GM19467 (cell line): ENCODE measurements around the gene KRT78.
"Not testable (repeated sequence)": the region's sequence is repeated elsewhere in the genome, so short reads cannot be mapped to it uniquely, and the experiment has no call there.

Experiments used
- ATAC-seq: cut with Tn5 transposase; IDR thresholded peaks from one replicate; pipeline ENCODE4 v1.9.1; 2021; ENCODE audit warnings: mild to moderate bottlenecking, moderate library complexity; ENCODE audit not compliant: unreplicated experiment

KRT78 gene

DNA sequence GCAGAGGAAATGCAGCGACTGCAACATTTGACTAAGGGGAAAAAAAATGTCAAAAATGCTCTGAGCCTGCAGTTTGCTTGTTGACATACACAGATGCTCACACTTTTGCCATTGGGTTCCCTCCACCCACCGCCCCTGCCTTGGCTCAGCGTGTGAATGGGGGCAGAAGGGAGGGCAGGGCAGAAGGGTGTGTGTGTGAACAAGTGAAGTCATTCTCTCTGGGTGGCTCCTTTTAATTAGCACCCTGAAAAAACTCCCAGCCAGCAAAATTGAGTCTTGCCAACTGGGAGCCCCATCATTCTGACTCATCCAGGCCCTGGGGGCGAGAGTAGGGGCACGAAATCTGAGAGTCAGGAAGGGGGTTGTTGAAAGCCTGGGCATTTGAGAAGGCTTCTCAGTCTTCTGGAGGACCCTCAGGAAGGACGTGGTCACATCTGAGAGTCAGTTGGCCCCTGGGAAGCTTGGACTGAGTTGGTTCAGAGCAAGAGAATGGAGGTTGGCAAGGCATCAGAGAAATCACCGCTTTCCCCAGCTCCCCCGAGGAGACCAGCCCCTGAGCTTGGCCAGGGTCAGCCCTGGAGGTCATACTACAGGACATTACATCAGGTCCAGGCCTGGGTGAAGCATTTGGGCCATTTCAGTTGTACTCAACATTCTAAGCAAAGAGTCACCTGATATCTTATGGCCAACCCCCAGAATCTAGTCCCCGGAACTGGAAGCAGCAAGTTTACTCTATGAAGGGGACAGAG lies 22.7 kb upstream of the KRT78 start:
- ATAC-seq = no peak

DNA sequence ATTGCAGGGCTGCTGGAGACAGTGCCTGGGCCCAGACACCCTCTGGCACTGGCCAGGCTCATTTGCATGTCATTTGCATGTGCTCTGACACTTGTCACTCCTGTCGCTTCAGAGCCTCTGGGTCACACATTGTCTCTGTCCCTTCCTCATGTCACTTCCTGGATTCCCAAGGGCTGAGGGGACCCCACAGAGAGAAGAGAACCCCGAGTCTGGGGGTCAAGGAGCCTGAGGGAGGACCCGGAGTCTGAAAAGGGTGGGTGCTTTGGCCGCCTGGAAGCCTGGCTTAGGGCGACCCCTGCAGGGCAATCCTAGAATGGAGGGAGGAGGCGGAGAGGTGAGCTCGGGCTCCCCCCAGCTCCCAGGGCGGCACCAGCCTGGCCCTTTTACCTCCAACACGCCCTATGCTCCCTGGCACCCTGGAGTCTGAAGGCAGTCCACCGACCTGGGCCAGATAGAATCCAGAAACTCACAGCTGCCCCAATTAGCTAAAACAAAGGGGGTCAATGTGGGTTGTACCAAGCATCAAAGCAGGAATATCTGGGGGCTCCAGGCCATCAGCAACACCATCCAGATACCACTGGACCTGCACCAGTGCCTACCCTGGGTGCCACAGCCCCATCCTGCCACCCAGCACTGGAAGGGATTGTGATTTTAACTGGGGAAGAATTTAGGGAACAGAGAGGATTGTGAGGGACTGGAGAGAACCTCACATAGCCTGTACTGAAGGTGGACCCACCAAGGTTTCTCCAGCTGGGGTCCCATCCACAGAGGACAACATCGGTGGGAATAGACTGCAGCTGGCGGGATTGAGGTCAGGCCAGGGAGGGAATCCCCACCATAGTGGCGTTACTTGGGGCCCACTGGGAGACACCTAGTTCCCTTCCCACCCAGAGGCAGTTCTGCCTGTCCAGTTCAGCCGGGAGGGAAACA lies 21.8 kb upstream of the KRT78 start:
- ATAC-seq = peak; percentile 57

DNA sequence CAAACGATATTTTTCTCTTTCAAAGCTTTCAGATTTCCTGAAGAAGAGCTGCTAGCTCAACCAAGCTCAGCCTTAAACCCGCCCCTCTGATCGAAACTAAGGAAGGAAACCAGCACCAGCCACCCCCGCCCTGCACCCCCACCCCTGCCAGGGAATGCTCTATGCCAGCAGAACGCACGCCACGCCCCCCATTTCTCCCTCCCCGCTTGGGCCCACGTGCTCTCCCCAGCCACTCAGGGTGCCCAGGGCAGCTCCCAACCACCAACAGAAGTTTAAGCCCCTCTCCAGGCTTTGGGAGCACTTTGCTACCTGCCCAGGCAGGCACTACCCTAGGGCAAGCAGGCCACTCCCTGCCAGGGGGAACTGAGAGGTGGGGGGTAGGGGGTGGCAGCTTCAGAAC lies 18.8 kb upstream of the KRT78 start:
- no peak for ATAC-seq

DNA sequence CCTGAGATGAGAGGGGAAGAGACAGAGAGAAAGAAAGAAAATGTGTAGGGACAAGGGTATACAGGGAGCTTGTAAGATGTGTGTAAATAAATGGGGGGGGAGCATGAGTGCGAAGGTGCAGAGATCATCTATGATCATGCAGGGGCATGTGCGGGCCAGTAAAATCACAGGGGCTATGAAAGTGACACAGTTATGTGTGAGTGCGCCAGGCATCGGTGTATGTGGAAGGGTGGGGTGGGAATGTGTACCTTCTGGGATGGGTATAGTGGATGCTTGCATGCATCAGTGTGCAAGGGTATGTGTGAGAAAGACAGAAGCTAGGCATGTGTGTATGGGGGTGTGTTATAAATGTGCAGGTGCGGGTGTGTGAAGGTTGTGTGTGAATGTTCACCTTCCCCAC lies 18.4 kb upstream of the KRT78 start:
- no peak for ATAC-seq

DNA sequence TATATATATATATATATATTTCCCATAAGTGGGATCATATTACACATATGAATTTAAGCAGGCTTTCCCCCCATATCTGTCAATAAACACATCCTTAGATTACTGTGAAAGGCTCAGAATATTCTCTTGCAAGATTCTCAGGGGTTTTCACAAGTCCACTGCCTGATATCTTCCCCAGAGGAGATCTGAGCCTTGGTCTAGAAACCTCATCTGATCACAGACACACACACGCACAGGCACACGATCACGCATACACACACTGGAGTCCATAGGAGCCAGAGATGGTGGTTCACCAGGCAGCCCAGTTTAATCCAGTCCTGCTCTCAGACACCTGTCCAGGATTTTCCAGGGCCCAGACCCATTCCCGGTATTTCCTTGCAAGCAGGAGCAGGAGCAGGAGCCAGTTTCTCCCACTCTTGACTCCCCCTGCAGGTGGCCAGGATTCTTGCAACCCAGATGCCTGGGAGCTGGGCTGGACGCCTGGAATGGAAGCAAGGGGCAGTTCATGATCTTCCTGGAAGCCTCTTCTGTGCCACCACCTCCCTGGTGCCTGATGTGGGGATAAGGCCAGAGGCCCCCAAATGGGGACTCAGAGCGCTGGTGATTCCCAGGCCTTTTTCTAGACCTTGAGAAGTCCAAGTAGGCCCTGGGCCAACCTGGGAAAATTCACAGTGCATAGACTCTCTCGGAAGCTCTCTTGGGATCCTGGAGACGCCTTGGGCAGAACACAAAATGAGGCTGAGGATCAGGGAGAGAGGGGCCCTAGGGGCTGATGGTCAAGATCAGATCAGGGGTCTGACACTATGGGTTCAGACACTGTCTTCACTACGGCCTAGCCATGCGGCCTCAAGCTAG lies 16.5 kb upstream of the KRT78 start:
- ATAC-seq = no peak

DNA sequence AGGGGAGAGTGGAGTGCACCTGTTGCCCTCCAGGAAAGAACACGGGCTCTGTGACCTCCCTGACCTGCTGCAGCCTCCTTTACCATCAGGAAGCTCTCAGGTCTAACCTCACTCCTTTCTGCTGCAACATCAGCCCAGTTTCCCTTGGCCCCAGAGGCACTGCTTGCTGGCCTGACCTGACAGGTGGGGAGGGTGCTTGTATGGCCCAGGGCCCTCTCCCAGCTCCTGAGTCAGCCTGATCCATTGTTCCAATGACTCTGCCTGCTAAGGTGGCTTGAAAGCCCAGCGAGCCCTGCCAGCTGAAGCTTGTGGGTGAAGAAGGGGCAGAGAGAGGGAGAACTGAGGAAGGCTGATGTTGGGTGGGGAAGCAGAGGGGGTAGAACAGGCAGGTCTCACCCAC lies 13.2 kb upstream of the KRT78 start:
- ATAC-seq = no peak

DNA sequence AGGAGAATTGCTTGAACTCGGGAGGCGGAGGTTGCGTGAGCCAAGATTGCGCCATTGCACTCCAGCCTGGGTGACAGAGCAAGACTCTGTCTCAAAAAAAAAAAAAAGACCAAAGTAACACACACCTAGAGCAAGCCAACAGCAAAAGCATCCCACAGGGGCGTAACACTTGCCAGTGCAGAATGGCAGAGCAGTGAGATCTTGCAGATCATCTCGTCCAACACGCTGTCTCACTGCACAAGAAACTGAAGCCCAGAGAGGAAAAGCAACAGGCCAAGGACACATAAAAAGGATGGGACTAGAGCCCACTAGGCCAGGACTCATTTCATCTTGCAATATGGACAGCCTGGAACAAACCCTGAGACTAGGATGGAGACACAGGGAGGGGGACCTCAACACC lies 12.7 kb upstream of the KRT78 start:
- no peak for ATAC-seq

DNA sequence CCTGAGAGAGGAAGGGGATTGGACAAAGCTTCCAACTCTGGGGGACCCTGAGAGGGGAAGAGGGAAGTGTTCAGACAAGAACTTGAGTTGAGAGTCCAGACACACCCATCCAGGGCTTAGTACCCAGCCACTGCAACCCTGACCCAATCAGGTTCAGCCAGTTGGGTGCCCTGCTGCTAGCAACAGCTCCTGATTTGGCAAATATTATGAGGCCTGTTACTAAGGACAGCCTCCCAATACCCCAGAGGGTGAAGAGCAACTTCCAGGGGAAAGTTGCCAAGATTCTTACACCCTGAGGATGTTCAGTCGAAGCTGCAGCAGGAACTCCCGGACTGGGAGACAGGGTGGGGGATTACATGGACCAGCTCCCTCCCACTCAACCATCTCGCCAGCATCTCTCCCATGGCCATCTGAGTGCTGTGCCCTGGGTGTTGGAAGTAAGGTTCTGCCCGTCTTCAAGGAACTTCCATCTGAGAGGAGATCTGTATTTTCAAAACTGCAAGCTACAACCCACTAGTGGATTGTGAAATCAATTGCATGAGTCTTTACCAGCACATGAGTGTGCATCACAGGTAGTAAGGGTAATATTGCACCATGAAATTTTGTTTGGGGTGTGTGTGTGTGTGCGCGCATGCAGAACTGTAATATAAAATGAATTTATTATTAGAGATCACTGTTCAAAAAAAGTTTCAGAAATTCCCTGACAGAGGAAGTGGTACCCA lies 11.5 kb upstream of the KRT78 start:
- ATAC-seq = no peak

DNA sequence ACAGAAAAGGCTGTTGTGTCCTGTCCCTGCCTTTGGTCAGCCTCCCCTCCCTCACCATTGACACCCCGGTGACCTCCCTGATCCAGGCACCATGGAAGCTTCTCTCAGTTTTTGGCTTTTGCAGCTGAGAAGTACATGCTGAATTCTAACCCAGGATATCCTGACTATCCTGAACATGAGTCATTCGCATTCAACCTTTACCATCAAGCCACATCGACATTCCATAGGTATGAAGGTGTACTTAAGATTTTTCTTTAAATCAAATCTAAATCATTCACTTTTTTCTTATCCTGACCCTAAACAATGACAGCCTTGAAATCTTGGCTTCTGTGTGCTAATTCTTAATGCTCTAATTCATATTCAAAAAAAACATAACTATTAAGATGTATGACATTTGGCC lies 8.7 kb upstream of the KRT78 start:
- ATAC-seq = no peak

DNA sequence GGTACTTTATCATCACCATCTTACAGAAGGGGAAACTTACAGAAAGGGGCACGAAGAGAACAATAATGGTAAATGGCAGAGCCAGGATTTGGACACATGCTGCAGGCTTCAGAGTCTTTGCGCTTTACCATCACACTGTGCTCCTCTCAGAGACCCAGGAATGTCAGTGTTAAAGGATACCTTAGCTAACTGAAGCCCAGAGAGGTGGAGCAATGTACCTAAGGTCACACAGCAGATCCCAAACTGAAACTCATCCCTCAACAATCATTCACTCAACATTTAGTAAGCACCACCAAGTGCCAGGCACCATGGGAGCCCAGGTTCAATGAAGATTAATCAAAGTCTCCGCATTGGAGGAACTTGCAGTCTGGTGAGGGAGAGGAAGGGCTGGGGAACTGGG lies 8.0 kb upstream of the KRT78 start:
- no peak for ATAC-seq

DNA sequence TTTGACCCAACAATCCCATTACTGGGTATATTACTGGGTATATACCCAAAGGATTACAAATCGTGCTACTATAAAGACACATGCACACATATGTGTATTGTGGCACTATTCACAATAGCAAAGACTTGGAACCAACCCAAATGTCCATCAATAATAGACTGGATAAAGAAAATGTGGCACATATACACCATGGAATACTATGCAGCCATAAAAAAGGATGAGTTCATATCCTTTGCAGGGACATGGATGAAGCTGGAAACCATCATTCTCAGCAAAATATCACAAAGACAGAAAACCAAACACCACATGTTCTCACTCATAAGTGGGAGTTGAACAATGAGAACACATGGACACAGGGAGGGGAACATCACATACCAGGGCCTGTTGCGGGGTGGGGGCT lies 7.3 kb upstream of the KRT78 start:
- not testable (repeated sequence) for ATAC-seq

DNA sequence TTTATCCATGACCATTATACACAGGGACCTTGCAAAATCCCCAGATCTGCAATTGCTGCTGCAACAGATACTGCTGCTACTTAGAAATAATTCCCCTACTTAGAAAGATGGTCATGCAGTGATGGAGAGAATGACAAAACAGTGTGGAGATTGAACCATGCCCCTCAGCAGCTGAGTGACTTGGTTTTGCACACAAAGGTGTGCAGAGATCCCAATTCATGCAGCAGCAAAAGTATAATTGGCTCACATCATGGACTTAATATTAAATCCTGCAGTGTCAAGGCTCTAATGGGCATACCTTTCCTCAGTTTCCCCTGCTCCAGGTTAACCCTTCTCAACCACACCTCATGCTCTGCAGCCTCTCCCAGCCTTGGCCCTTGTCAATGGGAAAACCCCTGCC lies 3.0 kb upstream of the KRT78 start:
- ATAC-seq = no peak

DNA sequence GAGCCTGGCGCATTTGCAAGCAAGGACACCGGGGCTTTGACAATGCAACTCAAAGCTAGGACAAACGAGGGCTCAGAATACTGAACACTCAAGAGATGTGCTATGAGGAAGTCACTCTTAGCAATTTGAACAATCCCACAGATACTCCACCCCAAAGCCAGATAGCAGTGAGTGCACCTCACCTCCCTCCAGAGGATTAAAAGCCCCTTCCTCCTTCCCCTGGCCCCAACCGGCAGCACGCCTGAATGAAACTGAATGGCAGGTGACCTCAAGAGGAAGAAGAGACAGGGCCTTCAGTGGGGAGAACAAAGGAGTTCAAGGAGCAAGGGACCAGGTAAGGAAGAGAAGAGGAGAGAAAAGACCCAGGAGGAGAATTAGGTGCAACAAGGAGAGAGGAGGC lies 1.9 kb upstream of the KRT78 start:
- ATAC-seq = no peak

DNA sequence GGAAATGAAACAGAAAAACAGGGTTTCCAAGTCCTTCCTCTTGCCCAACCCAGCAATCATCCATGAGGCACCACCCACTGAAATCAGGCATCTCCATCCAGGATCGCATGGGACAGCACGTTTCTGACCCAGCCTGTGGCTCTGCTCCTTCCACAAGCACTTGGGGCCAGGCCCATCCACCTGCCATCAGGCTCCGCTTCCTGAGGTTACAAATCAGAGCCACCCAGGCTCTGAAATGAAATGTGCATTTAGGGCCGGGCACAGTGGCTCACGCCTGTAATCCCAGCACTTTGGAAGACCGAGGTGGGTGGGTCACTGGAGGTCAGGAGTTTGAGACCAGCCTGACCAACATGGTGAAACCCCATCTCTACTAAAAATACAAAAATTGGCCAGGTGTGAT lies 717 bp upstream of the KRT78 start:
- ATAC-seq = no peak

DNA sequence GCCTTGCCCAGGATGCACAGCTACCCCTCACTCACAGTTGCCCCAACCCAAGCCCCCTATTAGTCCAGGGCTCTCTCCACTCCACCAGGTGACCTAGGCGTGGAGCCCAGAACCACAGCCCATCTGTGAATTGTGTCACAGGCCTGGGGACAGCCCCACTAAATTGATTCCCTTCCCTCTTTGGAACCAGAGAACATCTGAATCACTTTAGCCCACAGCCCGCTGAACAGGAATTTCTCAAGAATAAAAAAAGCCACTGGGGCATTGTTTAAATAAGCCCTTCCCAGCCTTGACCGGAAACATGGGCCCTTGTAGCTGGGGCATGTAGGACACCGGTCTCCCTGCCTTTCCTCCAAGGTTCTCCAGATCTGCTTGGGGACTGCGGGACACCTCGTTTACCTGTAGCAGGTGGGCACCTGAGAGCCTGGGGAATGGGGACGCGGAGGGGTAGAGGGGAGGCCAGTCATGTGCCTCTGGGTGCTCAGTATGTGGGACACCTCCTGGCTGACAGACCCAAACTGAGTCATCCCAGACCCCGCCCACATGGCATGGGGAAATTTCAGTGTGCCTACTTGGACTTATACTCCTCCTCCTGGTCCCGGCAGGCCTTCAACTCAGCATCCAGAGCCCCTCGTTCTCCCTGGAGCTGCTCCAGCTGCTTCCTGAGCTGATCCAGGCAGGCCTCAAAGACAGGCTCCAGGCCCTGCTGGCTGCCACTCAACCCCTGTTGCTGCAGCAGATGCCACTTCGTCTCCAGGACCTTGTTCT lies 1.3 kb downstream of the KRT78 start:
- ATAC-seq = no peak

DNA sequence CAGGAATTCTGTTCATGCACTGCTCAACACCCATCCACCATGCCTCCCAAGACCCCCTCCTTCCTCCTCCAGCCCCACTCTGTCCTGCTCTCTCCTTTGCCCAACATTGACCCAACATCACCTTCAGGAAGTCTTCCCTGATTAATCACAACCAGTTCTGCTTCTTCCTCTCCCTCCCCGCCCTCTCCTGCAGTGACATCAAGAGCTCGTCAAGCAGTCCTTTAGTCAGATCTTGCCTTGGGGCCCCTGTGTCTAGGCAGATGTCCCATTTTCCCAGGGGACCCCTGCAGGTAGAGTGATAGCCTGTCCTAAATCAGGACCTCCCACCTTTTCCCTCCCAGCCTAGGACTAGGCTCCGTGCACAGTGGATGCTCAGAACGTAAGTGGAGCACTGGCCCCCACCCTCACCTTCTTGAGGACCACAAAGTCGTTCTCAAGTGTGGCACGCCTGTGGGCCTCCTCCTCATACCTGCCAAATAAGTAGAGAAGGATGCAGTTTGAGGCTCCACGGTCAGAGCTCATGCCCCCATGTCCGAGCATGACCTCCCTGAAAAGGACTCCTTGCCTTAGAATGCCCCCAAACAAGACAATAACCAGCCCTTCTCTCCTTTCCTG lies 2.3 kb downstream of the KRT78 start:
- no peak for ATAC-seq

DNA sequence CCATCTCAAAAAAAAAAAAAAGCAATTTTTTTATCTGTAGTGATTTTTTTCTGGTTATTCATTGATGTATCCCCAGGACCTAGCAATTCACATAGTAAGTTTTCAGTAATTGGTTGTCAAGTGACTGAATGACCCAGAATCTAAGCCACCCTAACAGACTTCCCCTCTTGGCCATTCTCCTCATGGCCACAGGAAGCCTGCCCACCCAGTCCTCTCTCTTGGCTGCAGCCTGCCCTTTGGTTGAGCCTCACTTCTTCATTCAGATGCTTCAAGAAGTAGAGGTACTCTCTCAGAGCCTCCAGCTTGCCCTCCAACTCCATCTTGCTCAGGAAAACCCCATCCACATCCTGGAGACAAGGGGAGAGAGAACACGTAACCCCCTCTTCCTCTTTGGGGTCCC lies 2.8 kb downstream of the KRT78 start:
- no peak for ATAC-seq

DNA sequence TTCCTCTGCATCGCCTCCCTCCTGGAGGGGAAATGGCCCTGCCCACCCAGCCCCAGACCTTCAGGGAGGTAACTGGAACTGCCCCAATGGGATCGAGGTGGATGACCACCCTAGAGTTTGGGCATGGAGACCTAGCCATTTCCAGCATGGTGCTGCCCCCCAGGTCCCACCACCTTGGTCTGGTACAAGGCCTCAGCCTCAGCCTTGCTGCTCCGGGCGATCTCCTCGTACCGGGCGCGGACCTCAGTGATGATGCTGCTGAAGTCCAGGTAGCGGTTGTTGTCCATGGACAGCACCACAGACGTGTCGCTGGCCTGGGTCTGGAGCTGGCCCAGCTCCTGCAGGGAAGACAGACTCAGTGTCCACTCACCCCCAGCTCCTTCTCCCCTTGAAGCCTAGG lies 4.4 kb downstream of the KRT78 start:
- ATAC-seq = no peak

DNA sequence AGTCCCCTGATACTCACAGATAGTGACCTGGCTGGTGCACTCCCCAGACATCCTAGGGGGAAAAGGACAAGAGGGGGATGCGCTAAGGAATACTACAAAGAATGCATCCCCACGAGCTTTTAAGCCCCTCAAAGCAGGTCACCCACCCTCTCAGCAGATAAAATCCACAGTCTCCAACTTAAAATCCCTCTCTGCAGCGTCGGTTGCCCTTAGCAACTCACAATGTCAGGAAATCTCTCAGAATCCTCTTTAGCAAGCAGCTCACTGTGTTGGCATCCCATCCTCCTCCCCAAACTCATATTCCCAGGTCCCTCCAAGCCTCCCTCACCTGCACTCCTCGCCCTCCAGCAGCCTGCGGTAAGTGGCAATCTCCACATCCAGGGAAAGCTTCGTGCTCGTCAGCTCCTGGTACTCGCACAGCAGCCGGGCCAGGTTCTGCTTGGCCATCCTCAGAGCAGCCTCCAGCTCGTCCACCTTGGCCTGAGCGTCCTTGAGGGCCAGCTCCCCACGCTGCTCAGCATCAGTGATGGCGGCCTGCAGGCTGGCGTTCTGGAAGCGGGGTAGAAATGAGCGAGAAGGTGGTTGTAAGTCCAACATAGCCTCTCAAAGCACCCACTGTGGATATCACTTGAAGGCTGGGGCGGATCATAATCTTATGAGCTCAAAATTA lies 9.2 kb downstream of the KRT78 start:
- no peak for ATAC-seq
